Fibroblast of skin of right biceps (primary cell): ENCODE measurements around the gene MAP1LC3B2.

ENCODE experiments used
- DNase-seq: peaks from one replicate; pipeline ENCODE4 v3.0.0-alpha.2; 2013

Gene MAP1LC3B2

DNA sequence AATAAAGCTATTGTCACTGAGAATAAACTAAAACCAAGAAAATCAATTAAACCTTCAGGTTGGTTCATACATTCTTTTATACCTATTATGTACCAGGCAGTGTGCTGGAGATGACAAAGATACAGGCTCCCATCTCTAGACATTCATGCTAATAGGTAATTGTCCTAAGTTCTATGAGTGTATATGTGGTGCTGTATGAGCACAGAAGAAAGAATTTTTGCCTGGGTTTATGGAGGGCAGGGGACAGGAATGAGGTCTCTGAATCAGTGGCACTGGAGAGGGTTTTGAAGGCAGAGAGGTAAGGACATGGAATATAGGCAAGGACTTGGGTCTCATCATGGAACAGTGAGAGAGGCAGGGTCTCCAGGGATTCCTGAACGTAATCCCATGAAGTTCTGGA is 38.7 kb downstream of the MAP1LC3B2 start:
- peak; percentile 29 for DNase-seq

DNA sequence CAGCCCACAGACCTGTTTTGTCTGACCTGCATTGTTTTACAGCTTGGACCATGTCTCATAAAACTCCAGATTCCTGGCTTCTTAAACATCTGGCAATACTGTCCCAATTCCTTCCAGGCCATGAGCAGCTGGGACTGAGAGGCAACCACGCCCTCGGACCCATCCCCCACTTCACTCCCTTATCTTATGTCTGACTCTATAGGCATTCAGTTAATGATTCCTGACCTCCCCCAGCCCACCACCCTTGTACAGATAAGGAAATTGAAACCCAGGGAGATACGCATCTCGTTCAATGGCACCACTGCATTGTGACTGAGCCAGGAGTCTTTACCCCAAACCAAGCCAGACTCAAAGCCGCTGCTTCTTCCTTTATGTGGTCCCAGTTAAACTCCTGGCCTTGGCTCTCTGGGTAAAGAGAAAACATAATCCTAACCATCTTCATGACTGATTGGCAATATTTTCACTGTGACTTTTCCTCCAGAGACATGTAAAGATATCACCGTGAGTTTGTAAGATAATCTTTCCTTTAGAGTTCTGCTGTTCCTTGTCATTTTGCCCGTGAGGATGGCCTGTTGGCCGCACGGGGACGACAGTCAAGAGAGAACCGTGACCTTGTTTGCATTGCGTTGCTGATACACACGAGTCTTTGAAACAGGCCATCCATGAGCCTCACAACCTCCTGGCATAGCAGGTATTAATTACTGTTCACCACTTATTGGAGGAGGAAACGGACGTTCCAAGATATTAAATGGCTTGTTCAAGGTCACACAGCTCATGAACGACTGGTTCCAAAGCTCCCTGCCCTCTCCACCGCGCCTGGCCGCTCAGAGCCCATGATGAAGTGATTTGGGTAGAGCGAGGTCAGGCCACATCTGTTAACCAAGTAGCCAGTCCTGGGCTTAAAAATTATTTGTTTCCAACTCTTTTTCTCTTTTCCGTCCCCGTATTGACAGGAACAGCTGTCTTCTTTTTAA is 39.4 kb downstream of the MAP1LC3B2 start:
- peak; percentile 32 for DNase-seq

DNA sequence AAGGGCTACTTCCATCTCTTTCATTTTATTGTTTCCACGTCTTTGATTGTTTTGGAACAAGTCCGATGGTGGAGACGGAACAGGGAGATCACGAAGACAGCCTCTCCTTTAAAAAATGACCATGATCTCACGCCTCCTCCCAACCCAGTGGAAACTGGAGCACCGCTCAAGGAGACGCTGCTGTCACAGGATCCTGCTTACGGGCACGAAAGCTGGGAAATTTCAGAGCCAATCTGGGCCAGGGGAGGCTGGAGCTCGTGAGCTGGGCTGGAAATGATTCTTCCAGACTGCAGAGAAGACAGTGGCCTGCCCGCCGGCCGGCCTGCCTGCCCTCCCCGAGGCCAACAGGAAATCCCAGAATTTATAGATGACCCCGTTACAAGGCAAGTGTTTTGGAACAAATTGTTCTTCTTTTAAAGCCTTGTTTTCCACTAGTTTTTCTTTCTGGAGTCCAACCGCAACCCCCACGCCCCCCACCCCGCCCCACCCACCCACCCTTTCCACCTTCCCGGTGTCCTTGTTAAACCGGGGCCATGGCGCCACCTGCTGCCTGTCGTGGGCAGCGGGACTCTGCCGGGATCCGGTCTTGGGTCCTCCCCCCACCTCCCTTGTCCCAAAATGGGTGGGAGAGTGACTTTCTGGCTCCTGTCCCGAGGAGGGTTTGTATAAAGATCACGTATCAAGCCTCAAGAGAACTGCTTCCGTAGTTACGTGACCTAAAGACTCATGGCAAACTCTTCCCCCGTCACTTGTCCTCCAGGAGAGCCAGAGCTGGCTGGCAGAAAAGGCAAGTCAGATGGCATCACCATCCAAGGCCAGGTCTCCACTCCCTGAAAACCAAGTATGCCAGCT is 40.3 kb downstream of the MAP1LC3B2 start:
- DNase-seq = peak; percentile 77

DNA sequence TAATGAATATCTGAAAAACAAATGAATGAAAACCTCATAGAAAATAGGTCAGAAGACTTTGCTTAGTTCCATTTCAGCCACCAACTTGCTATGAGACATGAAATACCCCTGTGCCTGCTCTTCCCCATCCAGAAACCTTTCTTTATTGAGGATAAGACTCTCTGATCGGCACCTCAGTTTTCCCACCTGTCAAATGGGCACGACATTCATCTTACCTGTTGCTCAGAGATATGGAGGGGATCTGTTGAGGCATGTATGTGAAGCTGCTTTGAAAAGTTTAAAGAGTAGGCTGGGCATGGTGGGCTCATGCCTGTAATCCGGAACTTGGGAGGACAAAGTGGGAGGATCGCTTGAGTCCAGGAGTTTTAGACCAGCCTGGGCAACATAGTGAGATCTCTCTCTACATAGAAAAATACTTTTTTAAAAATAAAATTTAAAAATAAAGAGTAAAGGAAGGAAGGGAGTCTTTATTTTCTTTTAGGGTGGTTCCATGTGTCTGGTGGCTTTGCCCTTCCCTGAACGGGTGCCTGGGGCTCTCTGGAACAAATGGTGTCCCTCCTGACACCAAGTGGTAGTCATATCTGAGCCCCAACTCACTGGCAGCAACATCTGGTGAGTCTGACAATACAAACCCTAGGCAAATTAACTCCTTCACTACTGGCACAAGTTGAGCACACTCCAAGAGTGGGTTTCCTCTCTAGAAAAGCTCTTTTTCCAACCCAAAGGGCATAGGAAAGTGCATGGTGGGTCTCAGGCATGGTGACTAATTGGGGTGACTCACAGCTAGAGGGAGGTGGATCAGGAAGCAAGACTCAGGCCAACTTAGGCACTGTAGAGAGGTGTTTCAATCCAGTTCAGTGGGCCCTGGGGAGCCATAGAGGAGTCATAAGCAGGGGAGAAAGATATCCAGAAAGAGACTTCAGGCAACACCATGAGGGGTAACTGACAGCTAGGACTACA is 42.1 kb downstream of the MAP1LC3B2 start:
- peak; percentile 74 for DNase-seq

DNA sequence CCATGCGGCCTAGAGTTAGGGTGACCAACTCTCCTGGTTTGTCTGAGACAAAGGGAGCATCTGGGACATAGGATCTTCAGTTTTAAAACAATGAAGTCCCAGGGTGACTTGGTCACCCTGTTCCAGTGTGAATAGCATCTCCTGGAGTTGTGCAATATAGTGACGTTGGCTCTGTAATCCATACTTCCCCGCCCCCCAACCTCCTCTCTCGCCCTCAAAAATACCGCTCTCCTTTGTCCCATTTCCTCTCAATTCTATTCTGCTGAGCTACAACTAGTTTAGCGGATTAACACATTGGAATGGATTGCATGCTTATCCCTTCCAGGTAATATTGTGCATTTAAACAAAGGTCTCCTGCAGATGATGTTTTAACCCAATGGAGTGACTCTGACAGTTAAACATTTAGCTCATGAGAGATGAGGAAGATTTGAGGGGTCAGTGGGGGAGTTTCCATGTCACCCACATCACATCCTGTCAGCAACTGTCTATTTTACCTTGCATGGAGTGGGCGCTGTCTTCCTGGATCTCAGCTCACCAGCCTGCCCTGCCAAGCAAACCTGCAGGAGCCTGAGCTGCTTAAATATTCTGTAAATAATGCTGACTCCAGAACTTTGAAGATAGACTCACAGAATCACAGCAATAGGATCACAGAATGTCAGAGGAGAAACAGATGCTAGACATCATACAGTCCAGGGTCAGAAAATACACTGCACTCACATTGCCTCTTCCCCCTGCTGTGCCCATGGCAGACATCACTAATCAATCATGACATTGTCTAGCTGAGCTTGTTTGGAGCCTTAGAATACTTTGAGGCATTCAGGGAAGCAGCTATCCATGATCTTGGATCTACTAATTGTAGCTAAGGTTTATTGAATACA is 43.0 kb downstream of the MAP1LC3B2 start:
- peak; percentile 40 for DNase-seq

DNA sequence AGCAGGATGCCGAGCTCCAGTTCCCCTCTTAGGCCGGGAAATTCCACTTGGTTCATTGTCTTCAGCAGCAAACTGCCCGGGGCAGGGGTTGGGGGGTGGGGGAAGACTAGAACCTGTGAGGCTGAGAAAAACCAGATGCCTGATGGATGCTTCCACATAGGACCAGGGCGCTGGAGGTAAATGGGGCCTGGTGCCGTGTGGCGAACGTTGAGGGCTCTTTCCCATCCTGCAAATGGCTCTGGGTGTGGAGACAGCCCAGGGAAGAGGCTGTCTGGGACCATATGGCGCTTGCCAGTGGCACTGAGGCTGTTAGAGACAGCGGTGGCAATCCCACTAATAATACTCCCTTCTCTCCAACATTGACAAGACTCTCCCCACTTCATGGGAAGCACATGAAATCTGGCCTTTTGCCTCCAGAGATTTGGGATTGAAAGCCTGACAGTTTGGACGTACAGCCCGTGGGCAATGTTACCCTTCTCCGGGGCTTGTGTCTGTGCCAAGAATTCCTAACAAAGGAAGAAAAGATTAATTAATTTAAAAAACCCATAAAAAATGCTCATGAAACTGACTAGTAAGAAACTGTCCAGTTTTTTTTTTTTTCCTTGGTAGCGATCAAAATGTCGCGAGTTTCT is 44.5 kb downstream of the MAP1LC3B2 start:
- no peak for DNase-seq

DNA sequence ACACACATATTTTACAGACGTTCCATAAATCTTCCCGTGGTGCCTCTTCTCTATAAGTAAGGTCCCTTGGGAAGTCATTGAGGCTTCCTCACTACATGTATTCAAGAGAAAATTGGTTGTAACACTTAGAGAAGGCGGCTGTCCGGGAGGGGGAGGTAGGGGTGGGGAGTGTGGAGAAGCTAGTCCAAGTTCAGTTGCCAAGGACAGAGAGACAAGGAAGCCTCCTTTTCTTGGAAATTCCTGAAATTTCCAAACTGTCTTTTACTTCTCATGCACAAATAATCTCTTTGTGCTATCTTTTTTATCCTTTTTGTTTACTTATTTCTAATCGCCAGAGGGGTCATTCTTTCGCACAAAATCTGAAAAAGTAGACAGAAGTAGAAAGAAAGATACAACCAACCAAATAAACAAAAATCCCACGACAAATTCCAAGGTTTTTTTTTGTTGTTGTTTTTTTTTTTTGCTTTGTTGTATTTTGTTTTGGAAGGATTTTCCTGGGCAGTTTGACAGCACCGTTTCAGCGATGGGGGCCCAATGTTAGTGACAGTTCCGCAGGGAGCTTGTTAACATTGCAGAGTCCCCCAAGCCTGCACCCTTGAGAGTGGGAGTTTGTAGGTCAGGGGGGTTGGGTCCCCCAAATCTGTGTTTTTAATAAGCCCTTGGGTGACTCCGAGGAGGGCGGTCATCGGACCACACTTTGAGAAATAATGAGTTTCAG is 45.2 kb downstream of the MAP1LC3B2 start:
- peak; percentile 81 for DNase-seq

DNA sequence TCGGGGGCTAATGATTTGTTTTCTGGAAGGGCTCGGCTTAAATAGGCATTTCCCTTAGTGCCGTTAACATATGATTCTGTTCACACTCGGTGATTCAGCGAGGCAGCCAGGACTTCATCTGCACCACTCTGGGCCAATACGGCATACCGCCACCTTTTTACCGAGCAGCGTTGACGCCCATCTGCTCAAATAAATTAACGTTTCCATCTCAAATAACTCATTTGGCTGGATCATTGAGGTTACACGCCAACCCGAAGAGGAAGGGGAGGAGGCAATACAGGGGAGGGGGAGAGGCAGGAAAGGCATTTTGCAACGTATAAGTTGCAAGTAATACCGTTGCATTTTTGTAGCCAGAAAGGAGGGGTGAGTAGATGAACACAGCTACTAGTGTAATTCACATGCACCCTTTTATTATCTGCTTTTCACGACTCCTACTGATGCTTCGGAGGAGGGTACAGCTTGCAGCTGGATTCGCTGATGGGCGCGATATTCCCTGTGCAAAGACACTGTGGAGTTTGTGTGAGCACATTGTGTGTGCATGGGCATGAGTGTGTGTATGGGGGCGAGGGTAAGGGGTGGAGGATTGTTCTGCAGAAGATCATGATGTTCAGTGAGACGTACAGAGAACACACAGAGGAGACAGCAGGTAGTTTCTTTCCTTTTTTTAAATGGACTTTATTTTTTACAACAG is 45.9 kb downstream of the MAP1LC3B2 start:
- DNase-seq = peak; percentile 64

DNA sequence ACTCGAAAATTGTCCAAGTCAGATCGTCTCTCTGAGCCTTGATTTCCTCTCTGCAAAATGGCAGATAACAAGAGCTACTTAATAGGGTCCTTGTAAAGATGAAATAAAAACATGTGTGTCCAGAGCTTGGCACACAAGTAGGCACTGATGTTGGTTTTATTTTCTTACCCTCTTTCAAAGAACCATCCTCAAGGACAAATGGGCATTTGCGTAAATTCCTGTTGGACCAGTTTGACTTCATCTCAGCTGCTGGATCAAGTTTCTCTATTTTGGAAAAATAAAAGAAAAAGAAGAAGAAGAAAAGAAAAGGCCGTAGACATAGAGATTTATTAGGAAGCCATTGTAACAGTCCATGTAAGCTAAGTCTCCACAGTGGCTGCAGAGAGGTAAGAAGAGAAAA is 47.2 kb downstream of the MAP1LC3B2 start:
- DNase-seq = no peak

DNA sequence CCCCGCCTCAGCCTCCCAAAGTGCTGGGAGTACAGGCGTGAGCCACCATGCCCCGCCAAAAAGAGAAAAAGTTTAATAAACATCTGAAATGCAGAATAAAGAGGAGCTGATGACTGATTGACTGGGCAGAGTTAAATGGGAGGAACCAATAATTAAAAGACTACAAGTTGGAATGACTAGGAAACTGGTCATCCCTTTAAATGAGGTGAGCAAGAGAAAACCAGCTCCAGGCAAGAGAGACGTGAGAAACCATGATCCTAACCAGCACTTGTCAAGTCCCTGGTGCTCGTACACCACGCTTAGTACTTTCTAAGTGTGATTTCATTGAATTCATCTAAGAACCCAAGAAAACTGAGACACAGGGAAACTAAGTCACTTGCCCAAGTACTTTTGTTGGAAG is 47.9 kb downstream of the MAP1LC3B2 start:
- DNase-seq = no peak

DNA sequence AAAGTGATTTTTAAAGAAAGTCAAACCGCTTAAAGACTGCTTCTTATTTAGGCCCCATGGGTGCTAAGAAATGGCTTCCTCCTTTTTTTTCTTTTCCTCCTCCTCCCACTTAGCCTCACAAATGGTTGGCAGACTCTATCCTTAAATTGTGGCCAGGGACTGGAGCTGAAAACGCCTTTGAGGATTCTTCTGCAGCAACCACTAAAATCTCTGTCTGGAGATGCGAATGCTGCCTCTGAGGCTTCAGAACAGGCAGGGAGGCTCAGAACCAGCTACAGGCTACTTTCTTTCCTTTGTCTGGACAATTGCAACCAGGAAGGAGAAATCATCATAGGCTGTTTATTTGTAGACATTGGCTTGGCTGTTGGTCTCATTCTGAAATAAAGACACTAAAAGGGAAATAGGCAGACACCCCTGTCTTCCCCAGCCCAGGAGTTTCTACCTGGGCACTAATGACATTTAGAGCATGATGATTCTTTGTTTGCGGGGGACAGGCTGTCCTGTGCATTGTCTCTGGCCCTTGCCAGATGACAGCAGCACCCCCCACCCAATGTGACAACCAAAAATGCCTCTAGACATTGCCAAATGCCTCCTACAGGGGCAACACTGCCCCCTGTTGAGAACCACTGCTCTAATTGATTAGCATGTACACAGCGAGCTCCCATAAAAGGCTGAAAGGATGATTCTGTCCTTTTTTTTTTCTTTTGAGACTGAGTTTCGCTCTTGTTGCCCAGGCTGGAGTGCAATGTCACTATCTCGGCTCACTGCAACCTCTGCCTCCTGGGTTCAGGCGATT is 50.3 kb downstream of the MAP1LC3B2 start:
- DNase-seq = peak; percentile 31

DNA sequence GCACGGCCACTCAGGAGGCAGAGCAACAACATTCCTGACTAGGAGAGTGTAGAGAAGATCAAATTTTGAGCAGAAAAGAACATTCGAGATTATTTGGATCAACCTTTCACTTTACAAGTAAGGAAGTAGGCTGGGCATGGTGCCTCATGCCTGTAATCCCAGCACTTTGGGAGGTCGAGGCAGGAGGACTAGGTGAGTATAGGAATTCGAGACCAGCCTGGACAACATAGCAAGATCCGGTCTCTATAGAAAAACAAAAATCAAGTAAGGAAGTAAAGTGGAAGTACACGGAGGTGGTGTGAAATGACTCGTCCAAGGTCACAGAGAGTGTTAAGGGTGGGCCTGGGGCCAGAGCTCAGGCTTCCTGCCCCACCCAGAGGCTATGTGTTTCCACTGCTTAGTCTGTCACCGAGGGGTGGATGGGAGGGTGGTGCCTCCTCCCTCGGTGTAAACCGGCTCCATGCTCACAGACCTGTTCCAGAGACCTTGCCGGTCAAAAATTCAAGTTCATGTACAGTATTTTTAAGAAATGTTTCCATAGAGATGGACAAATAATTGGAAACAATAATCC is 51.9 kb downstream of the MAP1LC3B2 start:
- DNase-seq = no peak

DNA sequence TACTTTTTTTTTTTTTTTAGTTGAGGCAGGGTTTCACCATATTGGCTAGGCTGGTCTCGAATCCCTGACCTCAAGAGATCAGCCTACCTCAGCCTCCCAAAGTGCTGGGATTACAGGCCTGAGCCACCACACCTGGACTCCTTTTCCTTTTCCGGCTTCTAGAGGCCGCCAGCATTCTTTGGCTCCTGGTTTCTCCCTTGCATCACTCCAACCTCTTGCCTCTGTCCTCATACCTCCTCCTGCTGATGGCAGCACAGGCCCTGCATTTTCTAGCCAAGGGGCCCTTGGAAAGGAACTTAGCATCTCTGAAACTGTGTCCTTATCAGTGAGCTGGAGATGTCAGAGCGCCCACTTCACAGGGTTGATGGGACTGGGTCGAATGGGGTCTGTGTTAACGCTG is 53.3 kb downstream of the MAP1LC3B2 start:
- no peak for DNase-seq

DNA sequence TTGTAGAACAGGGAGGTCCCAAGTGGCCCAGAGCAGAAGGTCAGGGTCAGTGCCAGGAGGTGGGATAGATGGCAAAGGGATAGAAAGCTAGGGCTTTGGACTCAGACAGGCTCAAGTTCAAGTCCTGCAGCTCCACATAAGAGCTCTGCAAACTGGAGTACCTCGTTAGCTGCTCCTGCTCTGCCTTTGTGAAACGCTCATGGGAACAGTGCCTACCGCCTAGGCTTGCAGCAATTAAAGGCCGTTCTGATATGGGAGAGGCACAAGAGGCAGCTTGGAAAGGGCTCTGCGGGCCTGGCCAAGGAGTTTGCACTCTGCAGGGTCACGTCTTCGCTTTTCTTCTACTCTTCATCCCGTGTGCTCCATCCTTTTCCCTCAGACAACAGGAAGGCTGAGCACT is 54.1 kb downstream of the MAP1LC3B2 start:
- no peak for DNase-seq

DNA sequence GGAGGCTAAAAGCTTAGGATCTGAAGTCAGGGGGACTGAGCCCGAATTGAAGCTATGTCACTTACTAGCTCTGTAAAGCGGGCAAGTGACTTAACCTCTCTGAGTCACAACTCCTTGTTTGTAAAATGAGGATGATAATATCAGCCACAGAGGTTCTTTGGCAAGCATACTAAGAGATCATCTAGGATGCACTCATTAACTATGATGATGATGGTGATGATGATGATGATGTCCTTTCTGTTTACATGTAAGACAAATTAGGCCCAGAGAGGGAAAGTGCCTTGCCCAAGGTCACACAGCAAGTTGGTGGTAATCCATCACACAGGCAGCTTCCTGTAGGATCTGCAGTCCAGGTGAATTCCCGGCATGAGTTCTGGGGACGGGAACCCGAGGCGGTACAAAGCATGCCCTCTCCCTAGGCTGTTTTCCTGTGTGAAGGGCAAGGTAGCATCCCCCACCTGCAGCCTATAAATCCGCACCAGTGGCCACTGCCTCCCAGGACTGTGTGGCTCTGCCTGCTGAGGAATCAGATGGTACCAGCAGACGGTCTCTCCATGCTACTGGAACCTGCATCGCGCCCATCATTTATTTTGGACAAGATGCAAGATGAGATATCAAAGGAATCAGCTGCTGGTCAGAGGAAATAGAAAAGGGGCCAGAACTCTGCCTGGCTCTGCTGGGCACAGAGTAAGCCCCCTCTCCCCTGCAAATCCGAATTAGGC is 55.2 kb downstream of the MAP1LC3B2 start:
- no peak for DNase-seq

DNA sequence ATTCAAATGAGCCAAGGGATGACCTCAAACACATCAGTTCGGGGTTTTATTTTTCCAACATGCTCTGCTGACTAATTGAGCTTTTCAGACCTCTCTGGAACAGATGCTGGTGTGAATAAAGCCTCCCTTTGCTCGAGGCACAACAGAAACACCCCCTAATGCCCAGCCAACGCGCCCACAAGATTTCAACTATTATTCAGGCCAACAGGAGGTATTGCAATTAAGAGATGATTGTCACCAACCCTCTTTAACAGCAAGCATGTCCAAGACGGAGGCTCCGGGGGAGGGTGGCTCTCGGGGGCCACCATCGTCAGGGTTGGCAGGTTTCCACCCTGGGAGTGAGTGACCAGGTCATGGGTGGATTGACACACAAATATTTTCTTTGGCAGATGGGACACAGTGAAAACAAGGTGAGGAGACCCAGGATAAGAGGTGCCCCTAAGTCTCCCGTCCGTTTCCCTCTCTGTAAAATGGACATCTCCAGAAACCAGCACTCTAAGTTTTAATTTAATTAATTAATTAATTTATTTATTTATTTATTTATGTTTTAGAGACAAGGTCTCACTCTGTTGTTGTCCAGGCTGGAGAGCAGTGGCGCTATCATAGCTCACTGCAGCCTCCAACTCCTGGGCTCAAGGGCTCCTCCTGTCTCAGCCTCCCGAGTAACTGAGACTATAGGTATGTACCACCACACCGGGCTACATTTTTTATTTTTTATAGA is 56.1 kb downstream of the MAP1LC3B2 start:
- DNase-seq = no peak
